OCI-LY7 (cell line): ENCODE data around the gene AGMO. TPM values are rescaled to one million over a fixed set of nuclear protein-coding genes. Genes with fewer than 3 reads are reported as not detected.

ENCODE experiments used
- BruUV-seq: library from RNA; stranded (reverse); fragments of 400-500 nt; replicated peaks from 2 replicates; lab custom pipeline; 2021; lab: Mats Ljungman, UMichigan
- CTCF ChIA-PET: fragments of 300-600 bp; sonication (Branson Sonifier 250); formaldehyde crosslinking; loops from one replicate; lab custom pipeline; 2022; ENCODE audit warnings: antibody characterized with exemption; ENCODE audit not compliant: unreplicated experiment; lab: Charles Lee
- POLR2A ChIA-PET: fragments of 300-600 bp; sonication (Branson Sonifier 250); formaldehyde crosslinking; loops from one replicate; lab custom pipeline; 2022; ENCODE audit warnings: antibody characterized with exemption; lab: Charles Lee
- DNase-seq: peaks from one replicate; pipeline ENCODE4 v3.0.0-alpha.2; 2015; ENCODE audit warnings: low spot score
- H2AFZ ChIP-seq: fragments of 200-600 bp; sonication (generic), shearing (Covaris generic); 2 replicates; pipeline ENCODE4 v1.6.1; 2014; ENCODE audit warnings: mild to moderate bottlenecking, antibody characterized with exemption, low read length, moderate library complexity
- H3K27ac ChIP-seq: fragments of 200-600 bp; sonication (generic); 2 replicates; pipeline ENCODE4 v1.5.1; 2014; ENCODE audit warnings: mixed run types, low read depth, mild to moderate bottlenecking, moderate library complexity, low read length, inconsistent platforms; ENCODE audit not compliant: poor library complexity, severe bottlenecking
- H3K36me3 ChIP-seq: fragments of 200-600 bp; sonication (generic); 2 replicates; pipeline ENCODE4 v1.6.1; 2014; ENCODE audit warnings: mild to moderate bottlenecking, antibody characterized with exemption, low read length, moderate library complexity, mixed read lengths; ENCODE audit not compliant: insufficient read depth
- H3K4me1 ChIP-seq: fragments of 200-600 bp; sonication (generic); 2 replicates; pipeline ENCODE4 v1.5.1; 2014; ENCODE audit warnings: mild to moderate bottlenecking, low read length; ENCODE audit not compliant: insufficient read depth, poor library complexity, severe bottlenecking
- H3K4me2 ChIP-seq: fragments of 200-600 bp; sonication (generic); 2 replicates; pipeline ENCODE4 v1.6.1; 2014; ENCODE audit warnings: mild to moderate bottlenecking, low read length
- H3K4me3 ChIP-seq: fragments of 200-600 bp; sonication (generic); 2 replicates; pipeline ENCODE4 v1.5.1; 2014; ENCODE audit warnings: mild to moderate bottlenecking, low read depth, low read length; ENCODE audit not compliant: poor library complexity, severe bottlenecking
- H3K79me2 ChIP-seq: fragments of 200-600 bp; sonication (generic); 2 replicates; pipeline ENCODE4 v1.6.1; 2016; ENCODE audit warnings: low read depth, mild to moderate bottlenecking, low read length, moderate library complexity, mixed read lengths; ENCODE audit not compliant: insufficient read depth
- H3K9me2 ChIP-seq: fragments of 200-600 bp; sonication (generic); 2 replicates; pipeline ENCODE4 v1.6.1; 2016; ENCODE audit warnings: mild to moderate bottlenecking, low read length, mixed read lengths; ENCODE audit not compliant: insufficient read depth
- H3K9me3 ChIP-seq: fragments of 200-600 bp; sonication (generic); 2 replicates; pipeline ENCODE4 v1.6.1; 2014; ENCODE audit warnings: mild to moderate bottlenecking, mixed run types, low read length, mixed read lengths
- H4K20me1 ChIP-seq: fragments of 200-600 bp; sonication (generic); 2 replicates; pipeline ENCODE4 v1.6.1; 2014; ENCODE audit warnings: mild to moderate bottlenecking, antibody characterized with exemption, low read length, moderate library complexity, mixed read lengths; ENCODE audit not compliant: insufficient read depth
- EZH2phosphoT487 ChIP-seq: fragments of 200-600 bp; sonication (generic); IDR thresholded peaks from 2 replicates; pipeline ENCODE4 v1.6.1; 2018; ENCODE audit warnings: low read depth, borderline replicate concordance, mild to moderate bottlenecking, mixed run types, antibody characterized with exemption, low read length, moderate library complexity, mixed read lengths
- intact Hi-C: fragments of 100-400 bp; cut with micrococcal nuclease; formaldehyde crosslinking; loops from one replicate; pipeline ENCODE4 v1.10.0; 2022; ENCODE audit not compliant: unreplicated experiment
- total RNA-seq, 2 experiments: library from RNA; depleted of rRNA in 1 of 2; stranded (reverse); fragments of >200 nt in 1 of 2; shearing (Covaris generic) in 1 of 2; gene quantifications; 2 replicates each; pipeline ENCODE4 v1.2.3, GENCODE V29; 2014 to 2022
- TF ChIP-seq, protein P1 (sequence below): fragments of 200-600 bp; sonication (generic); conservative IDR thresholded peaks from 2 replicates; pipeline ENCODE4 v1.5.1; 2014; ENCODE audit warnings: mild to moderate bottlenecking, antibody characterized with exemption, low read length, moderate library complexity, mixed read lengths

Gene AGMO
- total RNA-seq, 2 experiments from 2014 or later, result not detected

GRCh38 chr7:15284396-15284795 is 277.4 kb downstream of the AGMO start:
- Histone ChIP-seq H2AFZ (no peak overlapping the region), H3K79me2 (no peaks in the 10 kb centered on the region), H4K20me1 (no peaks in the 10 kb centered on the region), H3K27ac (no peak overlapping the region), H3K4me2 (no peak overlapping the region), H3K36me3 (no peaks in the 10 kb centered on the region), H3K9me3 (no peaks in the 10 kb centered on the region), H3K4me1 (no peaks in the 10 kb centered on the region), H3K9me2 (no peaks in the 10 kb centered on the region), H3K4me3 (no peak overlapping the region)
- CTCF ChIA-PET, result no interaction called here
- POLR2A ChIA-PET, result no interaction called here
- no peak for TF ChIP-seq EZH2phosphoT487
- TF ChIP-seq, protein P1, sequence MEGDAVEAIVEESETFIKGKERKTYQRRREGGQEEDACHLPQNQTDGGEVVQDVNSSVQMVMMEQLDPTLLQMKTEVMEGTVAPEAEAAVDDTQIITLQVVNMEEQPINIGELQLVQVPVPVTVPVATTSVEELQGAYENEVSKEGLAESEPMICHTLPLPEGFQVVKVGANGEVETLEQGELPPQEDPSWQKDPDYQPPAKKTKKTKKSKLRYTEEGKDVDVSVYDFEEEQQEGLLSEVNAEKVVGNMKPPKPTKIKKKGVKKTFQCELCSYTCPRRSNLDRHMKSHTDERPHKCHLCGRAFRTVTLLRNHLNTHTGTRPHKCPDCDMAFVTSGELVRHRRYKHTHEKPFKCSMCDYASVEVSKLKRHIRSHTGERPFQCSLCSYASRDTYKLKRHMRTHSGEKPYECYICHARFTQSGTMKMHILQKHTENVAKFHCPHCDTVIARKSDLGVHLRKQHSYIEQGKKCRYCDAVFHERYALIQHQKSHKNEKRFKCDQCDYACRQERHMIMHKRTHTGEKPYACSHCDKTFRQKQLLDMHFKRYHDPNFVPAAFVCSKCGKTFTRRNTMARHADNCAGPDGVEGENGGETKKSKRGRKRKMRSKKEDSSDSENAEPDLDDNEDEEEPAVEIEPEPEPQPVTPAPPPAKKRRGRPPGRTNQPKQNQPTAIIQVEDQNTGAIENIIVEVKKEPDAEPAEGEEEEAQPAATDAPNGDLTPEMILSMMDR, result no peak
- intact Hi-C loops, result no loop called here
- no TSS peak for BruUV-seq
- DNase-seq, result no peak

DNA sequence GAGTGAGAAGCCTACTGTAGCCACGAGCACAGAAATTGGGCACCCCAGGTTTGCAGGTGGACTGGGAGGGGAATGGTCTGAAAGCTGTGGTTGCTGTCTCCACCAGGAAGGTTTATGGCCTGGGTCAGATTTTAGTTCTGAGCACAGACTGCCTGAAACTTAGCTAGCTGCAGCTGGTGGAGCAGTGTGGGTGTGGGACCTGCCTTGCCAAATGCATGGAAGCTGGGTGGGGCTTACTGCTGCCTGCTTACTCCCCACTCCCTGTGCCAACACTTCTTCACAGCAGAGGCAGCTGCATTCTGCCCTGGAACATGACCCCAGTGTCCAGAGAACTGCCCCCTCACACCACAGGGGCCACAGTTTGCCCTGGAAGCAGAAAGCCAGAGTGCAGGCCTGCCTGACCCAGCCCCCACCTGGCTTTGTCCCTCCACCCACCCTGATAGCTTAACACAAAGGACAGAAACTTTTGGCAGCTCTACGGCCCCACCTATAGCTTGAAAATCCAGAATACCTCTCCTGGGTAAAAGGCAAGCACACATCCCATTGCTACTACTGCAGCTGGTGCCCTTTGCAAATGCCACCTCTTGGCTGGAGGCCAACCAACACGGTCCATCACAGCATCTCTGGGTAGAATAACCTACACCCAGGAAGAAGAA is 281.6 kb downstream of the AGMO start:
- no peak for TF ChIP-seq EZH2phosphoT487
- TF ChIP-seq, protein P1, result no peak
- H3K4me2 ChIP-seq, result no peak overlapping the region
- DNase-seq, result no peak
- H3K79me2 ChIP-seq, result no peaks in the 10 kb centered on the region
- H4K20me1 ChIP-seq, result no peaks in the 10 kb centered on the region
- H3K36me3 ChIP-seq, result no peaks in the 10 kb centered on the region
- H3K9me3 ChIP-seq, result peaks cover 3% of the 10 kb centered on the region; the same call in 1 of the 2 replicates
- H2AFZ ChIP-seq, result no peak overlapping the region
- POLR2A ChIA-PET, result no interaction called here
- no peaks in the 10 kb centered on the region for H3K9me2 ChIP-seq
- CTCF ChIA-PET, result no interaction called here
- no peak overlapping the region for H3K27ac ChIP-seq
- intact Hi-C loops, result no loop called here
- no peak overlapping the region for H3K4me3 ChIP-seq
- BruUV-seq, result no TSS peak
- H3K4me1 ChIP-seq, result no peaks in the 10 kb centered on the region

DNA sequence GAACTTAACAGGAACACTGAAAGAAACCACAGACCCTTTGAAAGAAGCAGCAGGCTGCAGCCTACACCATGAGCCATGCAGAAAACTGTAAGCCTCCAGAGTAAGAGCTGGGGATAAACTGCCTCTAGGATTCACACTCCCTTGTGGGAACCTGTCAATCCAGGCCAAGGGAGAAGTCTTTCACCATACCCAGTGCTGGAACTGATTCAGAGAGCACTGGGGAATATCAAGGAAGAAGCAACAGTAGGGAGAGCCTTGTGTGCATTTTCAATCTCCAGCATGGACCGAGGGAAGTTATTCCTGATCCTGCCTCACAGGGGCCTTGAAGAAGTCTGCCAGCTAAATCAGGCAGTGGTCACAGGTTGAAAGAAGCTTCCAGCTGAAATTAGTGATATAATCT is 282.2 kb downstream of the AGMO start:
- Histone ChIP-seq H3K9me3 (peaks cover 3% of the 10 kb centered on the region; the same call in 1 of the 2 replicates), H3K79me2 (no peaks in the 10 kb centered on the region), H2AFZ (no peak overlapping the region), H3K4me1 (no peaks in the 10 kb centered on the region), H3K4me3 (no peak overlapping the region), H3K4me2 (no peak overlapping the region), H3K27ac (no peak overlapping the region), H3K9me2 (no peaks in the 10 kb centered on the region), H3K36me3 (no peaks in the 10 kb centered on the region), H4K20me1 (no peaks in the 10 kb centered on the region)
- ChIA-PET CTCF (no interaction called here), POLR2A (interaction anchor here (0.6 kb wide), 1 partner anchor 504 kb away, joined by 3 read pairs; no protein-coding TSS in a partner anchor)
- BruUV-seq, result no TSS peak
- intact Hi-C loops, result no loop called here
- TF ChIP-seq EZH2phosphoT487, result no peak
- TF ChIP-seq, protein P1, result no peak
- no peak for DNase-seq
